ENCODE measurements around the gene EGFL6. TPM values are rescaled to one million over a fixed set of nuclear protein-coding genes. Genes with fewer than 3 reads are reported as not detected.

Gene EGFL6
- polyA plus RNA-seq, 1 of the 3 experiments (the other 2 are of a cell fraction) = 0.25 TPM

- Histone ChIP-seq H3K4me2 (no peak overlapping the region), H3K27me3 (ENCODE audit: insufficient read depth) (peaks cover 18% of the 10 kb centered on the region; the same call in 1 of the 2 replicates), H3K9me3 (no peaks in the 10 kb centered on the region), H3K36me3 (replicated peaks in 1 of 2; ENCODE audit: control insufficient read depth in 1 of 2, insufficient read depth in 2 of 2, low read length in 1 of 2) (no peaks in the 10 kb centered on the region), H3K9me2 (no peaks in the 10 kb centered on the region), H3K9ac (no peak overlapping the region), H4K20me1 (ENCODE audit: insufficient read depth) (no peaks in the 10 kb centered on the region), H2AFZ (ENCODE audit: low read depth) (no peak overlapping the region), H3K27ac (ENCODE audit: low read depth in 2 of 2, low read length in 1 of 2) (no peak overlapping the region), H3K4me3 (ENCODE audit: low read depth in 2 of 2, low read length in 1 of 2) (no peak overlapping the region), H3F3A (replicated peaks; ENCODE audit: insufficient read depth) (no peaks in the 10 kb centered on the region), H3K79me2 (ENCODE audit: insufficient read depth) (no peaks in the 10 kb centered on the region), H3K4me1 (ENCODE audit: control insufficient read depth in 1 of 2, insufficient read depth in 2 of 2, low read depth in 1 of 2, low read length in 1 of 2) (no peaks in the 10 kb centered on the region)
- POLR2A ChIA-PET = no interaction called here
- CTCF ChIA-PET = interaction anchor here (0.6 kb wide), 1 partner anchor 713 kb away, joined by 3 read pairs; no protein-coding TSS in a partner anchor
- no peak for DNase-seq
- TF ChIP-seq EP300 (IDR thresholded peaks at IDR 0.05; ENCODE audit: borderline replicate concordance in 1 of 2, low read depth in 1 of 2, low read length in 1 of 2) (no peak), YY1 (IDR thresholded peaks at IDR 0.05; ENCODE audit: low read depth) (no peak), REST (IDR thresholded peaks at IDR 0.05; ENCODE audit: low read depth, low read length) (no peak), JUND (IDR thresholded peaks at IDR 0.05) (no peak), IRF3 (IDR thresholded peaks at IDR 0.05; ENCODE audit: low read depth, low read length) (no peak), NFIC (IDR thresholded peaks at IDR 0.05; ENCODE audit: borderline replicate concordance) (no peak), TAF1 (IDR thresholded peaks at IDR 0.05; ENCODE audit: borderline replicate concordance, low read depth, low read length) (no peak), NRF1 (IDR thresholded peaks at IDR 0.05; ENCODE audit: low read depth, low read length) (no peak), POLR2AphosphoS5 (IDR thresholded peaks at IDR 0.05; ENCODE audit: low read depth, low read length) (no peak), USF2 (IDR thresholded peaks at IDR 0.05; ENCODE audit: borderline replicate concordance, low read depth, low read length) (no peak), TEAD4 (IDR thresholded peaks at IDR 0.05; ENCODE audit: borderline replicate concordance, insufficient read depth) (no peak), CHD2 (IDR thresholded peaks at IDR 0.05; ENCODE audit: low read length, partially characterized antibody) (no peak), TCF12 (IDR thresholded peaks at IDR 0.05) (no peak), ELF1 (IDR thresholded peaks at IDR 0.05) (no peak)
Observed at GRCh38 chrX:13614154-13614553, 44.8 kb downstream of the EGFL6 start.

Data from SK-N-SH (cell line).